Adipocyte (in vitro differentiated cells): ENCODE results near the gene PEDS1.

Source experiments
- DNase-seq: peaks from one replicate; pipeline ENCODE4 v3.0.0-alpha.2; 2015; ENCODE audit warnings: low read depth
- H3K27me3 ChIP-seq: replicated peaks from 2 replicates; pipeline ENCODE4 v1.7.0; 2013; ENCODE audit warnings: mild to moderate bottlenecking, low read length, moderate library complexity; ENCODE audit not compliant: control insufficient read depth, insufficient read depth
- H3K36me3 ChIP-seq: 2 replicates; pipeline ENCODE4 v1.7.0; 2013; ENCODE audit warnings: low read length, mild to moderate bottlenecking, moderate library complexity; ENCODE audit not compliant: control insufficient read depth, insufficient read depth, severe bottlenecking
- H3K4me1 ChIP-seq: 2 replicates; pipeline ENCODE4 v1.7.0; 2013; ENCODE audit warnings: mild to moderate bottlenecking, low read length, moderate library complexity; ENCODE audit not compliant: control insufficient read depth, insufficient read depth
- H3K4me3 ChIP-seq: 2 replicates; pipeline ENCODE4 v1.7.0; 2013; ENCODE audit warnings: mild to moderate bottlenecking, low read length, moderate library complexity
- H3K9ac ChIP-seq: 2 replicates; pipeline ENCODE4 v1.7.0; 2013; ENCODE audit warnings: mild to moderate bottlenecking, low read length, moderate library complexity
- H3K9me3 ChIP-seq: 2 replicates; pipeline ENCODE4 v1.7.0; 2013; ENCODE audit warnings: mild to moderate bottlenecking, low read length, moderate library complexity; ENCODE audit not compliant: control insufficient read depth

Gene PEDS1

DNA sequence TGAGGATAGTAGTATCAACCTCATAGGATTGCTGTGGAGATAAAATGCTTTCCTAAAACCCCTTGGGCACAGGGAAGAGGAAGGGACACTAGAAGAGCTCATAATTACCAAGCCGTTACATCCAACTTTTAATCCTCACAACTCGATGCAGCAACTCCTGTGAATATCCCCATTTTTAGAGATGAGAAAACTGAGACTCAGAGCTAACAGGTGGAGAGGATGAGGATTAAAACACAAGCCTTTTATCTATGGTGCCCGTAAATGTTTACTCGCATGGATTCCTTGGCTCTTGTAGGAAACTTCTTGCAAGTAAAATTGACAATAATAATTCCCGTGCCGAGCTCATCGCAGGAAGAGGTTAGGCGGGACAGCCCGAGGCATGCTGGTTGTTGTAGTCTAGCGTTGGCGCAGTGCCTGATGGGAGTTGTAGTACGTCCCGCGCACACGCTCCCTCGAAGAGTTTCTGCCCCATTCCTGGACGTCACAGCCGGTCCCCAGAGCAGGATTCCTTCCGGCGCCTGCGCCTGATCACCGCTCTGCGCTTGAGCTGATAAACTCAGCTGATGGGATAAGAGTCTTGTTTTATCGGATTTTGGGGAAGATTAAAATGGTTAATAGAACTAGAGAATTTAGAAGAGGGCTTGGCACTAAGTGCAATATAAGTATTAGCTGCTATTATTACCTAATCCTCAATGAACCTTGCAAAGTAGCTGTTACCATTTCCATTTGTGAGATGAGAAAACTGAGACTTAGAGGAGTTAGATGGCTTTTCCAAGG is 37.7 kb downstream of the PEDS1 start:
- DNase-seq: peak; percentile 99
- H3K9me3 ChIP-seq: no peaks in the 10 kb centered on the region
- H3K36me3 ChIP-seq: no peaks in the 10 kb centered on the region
- no peaks in the 10 kb centered on the region for H3K27me3 ChIP-seq
- peak overlapping the region; percentile 84 for H3K4me3 ChIP-seq
- peaks cover 38% of the 10 kb centered on the region for H3K4me1 ChIP-seq
- peak overlapping the region; percentile 87 for H3K9ac ChIP-seq

DNA sequence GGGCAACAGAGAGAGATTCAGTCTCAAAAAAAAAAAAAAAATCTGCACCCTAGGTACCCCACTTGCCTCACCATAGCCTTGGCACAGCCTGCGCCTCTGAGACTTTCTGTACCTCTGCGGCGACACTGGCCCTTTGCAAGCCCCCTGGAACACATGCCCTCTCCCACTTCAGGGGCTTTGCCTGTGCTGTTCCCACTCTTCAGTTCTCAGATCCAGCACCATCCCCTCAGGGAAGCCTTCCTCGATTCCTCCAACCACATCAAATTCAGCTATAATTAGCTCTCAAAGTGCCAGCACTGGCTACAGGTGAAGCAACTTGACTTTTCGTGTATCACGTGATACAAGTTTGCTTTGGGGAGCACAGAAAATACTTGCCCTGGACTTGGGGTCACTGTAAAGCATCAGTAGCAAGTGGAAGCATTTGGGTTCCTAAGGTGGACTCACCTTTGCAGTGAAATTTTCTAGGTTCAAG is 38.4 kb downstream of the PEDS1 start:
- H3K4me1 ChIP-seq: peaks cover 43% of the 10 kb centered on the region
- no peaks in the 10 kb centered on the region for H3K27me3 ChIP-seq
- H3K36me3 ChIP-seq: no peaks in the 10 kb centered on the region
- DNase-seq: no peak
- H3K9me3 ChIP-seq: no peaks in the 10 kb centered on the region
- H3K4me3 ChIP-seq: peak overlapping the region; percentile 84
- peak overlapping the region; percentile 87 for H3K9ac ChIP-seq

DNA sequence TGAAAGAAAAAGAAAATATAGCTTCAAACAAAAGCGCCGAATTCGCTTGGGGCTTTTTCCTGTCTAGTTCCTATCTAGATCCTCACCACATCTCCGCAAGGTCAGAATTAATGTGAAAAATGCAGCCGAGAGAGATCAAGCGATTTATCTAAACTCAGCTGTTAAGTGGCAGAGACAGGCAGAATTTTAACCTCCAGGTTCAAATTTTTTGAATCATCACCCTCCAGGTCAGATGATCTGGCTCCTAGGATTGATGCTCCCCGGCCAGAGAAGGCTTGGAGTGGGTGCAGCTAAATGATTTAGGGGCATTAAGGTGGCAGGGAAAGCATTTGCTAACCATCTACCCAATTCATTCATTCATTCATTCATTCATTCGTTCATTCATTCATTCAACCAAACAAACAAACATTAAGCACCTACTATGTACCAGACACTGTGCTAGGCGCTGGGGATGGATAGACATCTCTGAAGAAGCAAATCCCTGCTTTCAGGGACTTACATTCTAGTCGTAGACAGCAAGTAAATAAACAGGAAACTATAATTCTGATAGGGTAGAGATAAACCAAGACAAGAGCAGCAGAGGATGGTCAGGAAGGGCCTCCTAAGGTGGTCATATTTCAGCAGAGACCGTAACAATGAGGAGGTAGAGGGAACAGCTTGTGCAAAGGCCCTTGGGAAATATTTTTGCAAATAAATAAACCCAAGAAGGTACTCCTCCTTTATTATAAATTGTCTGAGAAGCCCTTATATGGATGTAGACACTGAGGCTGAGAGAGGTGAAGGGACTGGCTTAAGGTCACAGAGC is 39.9 kb downstream of the PEDS1 start:
- Histone ChIP-seq H3K36me3 (no peaks in the 10 kb centered on the region), H3K4me1 (peaks cover 52% of the 10 kb centered on the region), H3K9me3 (no peaks in the 10 kb centered on the region), H3K27me3 (no peaks in the 10 kb centered on the region), H3K9ac (peak overlapping the region; percentile 95), H3K4me3 (peak overlapping the region; percentile 96)
- no peak for DNase-seq

DNA sequence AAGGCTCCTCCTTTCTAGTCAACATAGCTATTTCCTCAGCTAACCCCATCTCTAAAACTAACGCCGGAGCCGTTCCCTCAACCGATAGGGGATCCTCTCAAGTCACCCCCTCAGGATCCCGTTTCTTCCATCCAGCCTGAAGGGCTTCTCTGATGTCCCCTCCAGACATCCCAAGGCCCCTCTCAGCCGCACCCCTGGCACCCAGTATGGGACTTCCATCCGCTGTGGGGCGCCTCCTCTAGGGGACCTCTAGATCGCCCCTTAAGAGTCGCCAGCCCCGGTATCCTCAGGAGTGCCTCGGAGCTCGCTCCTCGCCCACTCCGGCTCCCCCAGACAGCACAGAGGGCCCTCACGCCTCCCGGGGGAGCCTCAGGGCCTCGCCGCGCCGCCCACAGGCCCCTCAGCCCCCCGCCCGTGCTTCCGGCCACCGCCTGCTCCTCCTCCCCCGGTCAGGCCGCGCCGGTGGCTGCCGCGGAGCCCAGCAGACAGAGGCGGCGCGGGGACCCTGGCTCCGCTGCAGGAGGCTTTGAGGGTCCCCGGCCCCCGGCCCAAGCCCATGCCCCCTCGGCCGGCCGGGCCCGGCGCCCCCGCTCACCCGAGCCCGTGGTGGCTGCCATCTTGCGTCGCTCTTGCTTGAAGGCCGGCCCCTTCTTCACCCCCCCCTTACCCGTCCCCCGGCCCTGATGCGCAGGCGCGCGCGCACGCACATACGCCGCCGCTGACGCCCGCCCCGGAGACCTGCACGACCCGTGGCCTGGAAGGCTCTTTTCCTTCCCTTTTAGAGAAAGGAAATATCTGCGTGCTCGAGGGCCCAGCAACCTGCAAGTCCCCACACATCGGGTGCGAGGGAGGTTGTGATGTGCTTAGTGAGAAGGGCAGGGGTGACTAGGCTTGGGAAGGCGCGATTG is 40.8 kb downstream of the PEDS1 start, which contains the start of gene UBE2V1:
Gene UBE2V1, minus strand, starts transcription at position 639 of the 908 bp plus-strand sequence. Its CDS starts 22 bp downstream, at position 617.
- Histone ChIP-seq H3K4me1 (peaks cover 60% of the 10 kb centered on the region), H3K4me3 (peak within 1 kb of the TSS; percentile 96), H3K9me3 (no peaks in the 10 kb centered on the region), H3K9ac (peak within 1 kb of the TSS; percentile 95), H3K27me3 (no peaks in the 10 kb centered on the region), H3K36me3 (peaks cover 1% of the 10 kb centered on the region)
- DNase-seq: peak; percentile 96

DNA sequence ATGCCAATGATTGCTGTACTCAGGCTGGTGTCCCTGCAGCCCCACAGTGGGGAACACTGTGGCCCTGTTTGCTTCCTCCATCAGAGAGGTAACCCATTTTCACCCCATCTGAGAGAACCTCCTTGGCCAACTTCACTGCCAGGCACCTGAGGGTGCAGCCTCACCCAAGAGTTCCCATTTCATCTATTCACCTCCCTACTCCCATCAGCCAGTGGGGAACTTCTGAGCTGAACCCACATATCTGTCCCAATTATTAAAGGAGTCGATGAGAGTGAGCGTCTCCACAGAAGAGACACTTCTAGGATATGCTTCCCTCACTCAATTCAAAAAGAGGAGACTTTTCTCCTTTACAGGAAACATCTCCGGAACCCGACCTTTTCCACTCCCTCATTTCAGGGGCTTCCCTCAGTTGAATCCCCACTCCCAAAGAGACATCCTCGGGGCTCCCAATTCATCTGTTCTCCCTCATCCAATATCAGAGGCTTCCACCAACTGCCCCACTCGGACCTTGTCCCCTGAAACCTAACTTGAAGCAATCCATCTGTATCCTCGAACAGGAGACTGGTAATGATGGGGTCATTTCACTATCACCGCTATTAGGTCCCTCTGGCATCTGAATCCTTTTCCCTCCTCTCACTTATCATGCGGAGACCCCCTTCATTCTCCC is 41.6 kb downstream of the PEDS1 start:
- Histone ChIP-seq H3K36me3 (peaks cover 6% of the 10 kb centered on the region), H3K4me3 (peak overlapping the region; percentile 96), H3K4me1 (peaks cover 64% of the 10 kb centered on the region), H3K9me3 (no peaks in the 10 kb centered on the region), H3K27me3 (no peaks in the 10 kb centered on the region), H3K9ac (peak overlapping the region; percentile 95)
- no peak for DNase-seq

DNA sequence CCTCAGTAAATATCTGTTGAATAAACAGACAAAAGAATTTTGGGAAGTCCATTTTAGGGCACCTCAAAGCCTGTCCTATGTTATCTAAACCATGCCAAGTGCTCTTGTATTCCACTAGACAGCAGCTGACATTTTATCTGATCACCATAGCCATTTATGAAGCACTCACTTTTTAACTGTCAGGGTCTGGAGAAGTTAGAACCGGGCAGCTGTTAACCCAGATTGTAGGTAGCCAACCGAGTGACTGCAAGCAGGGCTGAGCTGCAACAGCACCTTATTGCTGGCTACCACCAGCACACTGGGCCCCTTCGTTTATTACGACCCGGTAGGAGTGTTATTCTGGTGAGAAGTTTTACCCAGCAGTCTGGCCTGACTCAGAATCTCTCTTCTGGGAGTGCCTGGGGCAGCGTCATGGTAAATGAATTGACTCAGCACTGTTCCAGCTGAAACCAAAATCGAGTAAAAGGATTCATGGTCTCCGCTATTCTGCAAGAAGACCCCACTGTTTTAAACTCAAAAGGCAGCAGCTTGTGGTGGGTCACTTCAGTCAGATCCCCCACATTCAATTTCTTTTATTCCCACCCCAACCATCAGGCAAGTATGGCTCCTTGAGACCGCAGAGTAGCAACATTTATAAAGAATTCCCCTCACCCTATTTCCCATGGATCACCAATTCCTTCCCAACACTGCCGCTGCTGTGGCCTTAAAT is 42.2 kb downstream of the PEDS1 start:
- Histone ChIP-seq H3K9me3 (no peaks in the 10 kb centered on the region), H3K4me1 (peaks cover 62% of the 10 kb centered on the region), H3K27me3 (no peaks in the 10 kb centered on the region)

DNA sequence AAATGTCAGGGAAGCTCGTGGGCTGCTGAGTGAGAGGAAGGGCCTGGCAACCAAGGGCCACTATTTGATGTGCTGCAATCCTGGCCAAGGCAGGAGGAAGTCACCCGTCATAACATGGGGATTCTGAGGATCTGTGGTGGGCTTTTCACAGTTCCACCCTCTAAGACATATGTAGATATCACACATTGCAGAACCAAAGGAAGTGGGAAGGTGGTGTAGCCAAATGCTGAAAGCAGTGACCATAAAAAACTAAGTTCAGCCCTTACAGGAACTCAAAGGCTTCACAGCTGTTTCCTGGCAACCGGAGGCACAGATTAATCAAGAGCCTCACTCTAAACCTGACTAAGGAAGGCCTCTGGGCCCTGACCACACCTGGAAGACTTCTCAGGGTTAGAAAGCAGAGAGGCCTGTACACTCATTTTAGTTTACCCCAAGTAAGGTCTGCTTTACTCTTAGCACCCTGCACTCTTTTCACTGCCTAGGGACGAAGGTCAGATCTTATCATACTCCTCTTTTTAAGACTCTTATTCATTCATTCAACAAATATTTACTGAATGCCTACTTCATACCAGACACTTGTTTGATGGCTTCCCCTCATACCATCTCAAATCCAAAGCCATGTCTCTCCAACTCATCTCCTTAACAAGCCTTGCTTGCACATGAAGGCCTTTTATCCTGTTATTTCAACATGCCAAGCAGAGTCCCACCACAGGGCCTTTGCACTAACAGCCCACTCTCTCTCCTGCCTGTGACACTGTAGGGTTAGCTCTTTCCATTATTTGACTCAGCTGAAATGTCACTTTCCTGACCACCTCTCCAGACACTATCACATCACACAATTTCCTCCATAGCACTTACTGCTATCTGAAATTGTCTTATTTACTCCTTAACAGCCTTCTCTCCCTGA is 43.1 kb downstream of the PEDS1 start:
- H3K9me3 ChIP-seq: no peaks in the 10 kb centered on the region
- H3K36me3 ChIP-seq: peaks cover 6% of the 10 kb centered on the region
- H3K4me1 ChIP-seq: peaks cover 58% of the 10 kb centered on the region
- no peaks in the 10 kb centered on the region for H3K27me3 ChIP-seq
- peak overlapping the region; percentile 96 for H3K4me3 ChIP-seq
- peak overlapping the region; percentile 95 for H3K9ac ChIP-seq
- peak; percentile 39 for DNase-seq

More for the DNA sequence above, 42.2 kb downstream of the PEDS1 start:
- Histone ChIP-seq H3K9ac (peak overlapping the region; percentile 95), H3K4me3 (peak overlapping the region; percentile 96), H3K36me3 (peaks cover 6% of the 10 kb centered on the region)
- DNase-seq: peak; percentile 85

DNA sequence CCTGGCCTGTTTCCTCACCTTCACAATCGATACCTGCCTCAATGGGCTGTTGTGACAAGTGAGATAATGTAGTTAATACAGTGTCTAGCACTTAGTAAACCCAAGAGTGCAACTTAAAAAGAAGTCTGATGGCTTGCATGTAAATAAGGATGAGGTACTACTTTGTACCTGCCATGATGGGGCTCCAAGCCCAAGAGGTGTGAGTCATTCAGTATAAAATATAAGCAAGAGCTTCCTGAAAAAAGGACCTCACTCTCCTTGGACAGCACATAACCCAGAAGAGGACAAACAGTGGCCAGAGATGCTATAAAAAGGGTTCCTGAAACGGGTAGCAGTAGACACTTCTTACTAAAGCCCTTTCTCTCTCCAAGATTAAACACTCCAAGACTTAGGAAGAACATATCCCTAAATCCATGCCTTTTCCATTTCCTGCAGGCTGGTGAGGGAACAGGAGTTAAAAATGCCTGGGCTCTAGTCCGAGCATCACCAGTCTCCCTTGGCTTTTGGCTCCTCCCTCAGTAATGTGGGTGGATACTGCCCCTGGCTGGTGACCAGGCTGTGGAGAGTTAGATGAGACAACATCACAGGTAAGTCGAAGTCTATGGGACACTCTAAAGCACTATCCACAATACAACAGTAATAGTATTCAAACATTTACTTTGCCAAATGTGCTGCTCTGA is 44.8 kb downstream of the PEDS1 start:
- no peak for DNase-seq
- Histone ChIP-seq H3K4me3 (no peak overlapping the region), H3K36me3 (peaks cover 6% of the 10 kb centered on the region), H3K27me3 (no peaks in the 10 kb centered on the region), H3K4me1 (peaks cover 49% of the 10 kb centered on the region), H3K9ac (no peak overlapping the region), H3K9me3 (no peaks in the 10 kb centered on the region)

DNA sequence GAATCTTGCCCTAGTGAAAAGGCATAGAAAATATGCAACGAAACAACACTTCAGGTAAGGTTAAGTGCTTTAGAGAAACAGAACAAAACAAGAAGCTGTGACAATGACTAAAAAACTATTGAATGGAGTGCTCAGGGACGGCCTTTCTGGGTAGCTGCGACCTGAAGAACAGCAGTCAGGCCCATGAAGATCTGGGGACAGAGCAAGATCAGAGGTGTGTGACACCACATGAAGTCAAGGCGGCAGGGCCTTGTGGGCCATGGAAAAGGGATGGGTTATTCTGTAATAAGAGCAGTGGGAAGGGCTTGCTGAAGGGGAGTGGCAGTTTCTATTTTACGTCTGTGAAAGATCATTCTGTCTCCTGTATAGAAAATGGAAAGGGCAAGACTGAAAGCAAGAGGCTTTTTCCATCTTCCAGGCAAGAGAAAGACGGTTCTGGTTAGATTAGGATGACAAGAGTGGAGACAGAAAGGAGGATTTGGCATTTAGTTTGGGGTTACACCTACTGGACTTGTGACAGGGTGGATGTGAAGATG is 45.7 kb downstream of the PEDS1 start:
- Histone ChIP-seq H3K9me3 (no peaks in the 10 kb centered on the region), H3K9ac (no peak overlapping the region), H3K36me3 (peaks cover 6% of the 10 kb centered on the region), H3K27me3 (no peaks in the 10 kb centered on the region), H3K4me3 (no peak overlapping the region), H3K4me1 (peaks cover 52% of the 10 kb centered on the region)
- DNase-seq: no peak
